K562 (cell line): ENCODE measurements around the gene KDM2A. TPM values are rescaled to one million over a fixed set of nuclear protein-coding genes. Genes with fewer than 3 reads are reported as not detected.

ENCODE experiments used
- BHLHE40 ChIP-seq: IDR thresholded peaks from 2 replicates; pipeline ENCODE4 v1.6.1; 2011; ENCODE audit warnings: low read length, improper control_type of control experiment
- CBFB ChIP-seq: sonication (generic); formaldehyde crosslinking; IDR thresholded peaks from 2 replicates; pipeline ENCODE4 v1.4.0; 2020; ENCODE audit warnings: mild to moderate bottlenecking, missing genetic modification reagents
- MTA3 ChIP-seq: fragments of 450-650 bp; formaldehyde crosslinking; IDR thresholded peaks from 2 replicates; pipeline ENCODE4 v1.6.1; 2017; ENCODE audit warnings: mild to moderate bottlenecking, borderline replicate concordance
- NFATC3 ChIP-seq: fragments of 450-650 bp; IDR thresholded peaks from 2 replicates; pipeline ENCODE4 v1.6.1; 2017; ENCODE audit warnings: mild to moderate bottlenecking
- PCBP1 ChIP-seq: fragments of 200-400 bp; formaldehyde crosslinking; IDR thresholded peaks from 2 replicates; pipeline ENCODE4 v1.6.1; 2018; ENCODE audit warnings: mild to moderate bottlenecking, low read depth, low read length; ENCODE audit not compliant: poor library complexity, severe bottlenecking
- TEAD1 ChIP-seq, 2 experiments: fragments of 450-650 bp in 1 of 2; sonication (generic) in 1 of 2; formaldehyde crosslinking; IDR thresholded peaks; 2 replicates each; pipeline versions ENCODE4 v1.4.0 to v1.8.0; 2020 to 2022; ENCODE audit warnings: mild to moderate bottlenecking in 2 of 2, missing genetic modification reagents in 1 of 2
- ZNF12 ChIP-seq: sonication (generic); formaldehyde crosslinking; IDR thresholded peaks from 2 replicates; pipeline ENCODE4 v1.4.0; 2020; ENCODE audit warnings: mild to moderate bottlenecking, missing genetic modification reagents
- ZNF707 ChIP-seq: fragments of 250-450 bp; sonication (Bioruptor Pico); conservative IDR thresholded peaks from 2 replicates; pipeline ENCODE4 v1.8.0; 2022; ENCODE audit warnings: inconsistent platforms, mild to moderate bottlenecking, moderate library complexity
- polyA plus RNA-seq, 8 experiments: library from polyadenylated mRNA; depleted of rRNA in 4 of 8; stranded (reverse) in 5 of 8; unstranded in 3 of 8; fragments of >200 nt; fragmentation: Nextera tagmentation in 2 of 8; fragmentation: Illumina TruSeq in 1 of 8; extraction: Ambion mirVana in 2 of 8; extraction: Trizol in 1 of 8; gene quantifications; 2 replicates each; pipeline versions ENCODE4 v1.2.1 to v1.2.3, GENCODE V29; 2011 to 2014; ENCODE audit warnings: inconsistent platforms in 1 of 8, missing spikeins in 1 of 8
- total RNA-seq, 7 experiments: library from RNA; depleted of rRNA in 6 of 7; stranded (reverse); fragments of >200 nt in 6 of 7; fragmentation: Illumina TruSeq in 2 of 7; extraction: Trizol in 2 of 7; gene quantifications; 2 replicates each; pipeline versions ENCODE4 v1.2.1 to v1.2.3, GENCODE V29; 2011 to 2021; ENCODE audit warnings: low replicate concordance in 1 of 7
- TF ChIP-seq, protein P1 (sequence below): sonication (generic); formaldehyde crosslinking; IDR thresholded peaks from 2 replicates; pipeline ENCODE4 v1.9.0; 2022; ENCODE audit warnings: mild to moderate bottlenecking, missing genetic modification reagents
- TF ChIP-seq, protein P2 (sequence below): sonication (generic); formaldehyde crosslinking; IDR thresholded peaks from 2 replicates; pipeline ENCODE4 v1.9.0; 2022; ENCODE audit warnings: mild to moderate bottlenecking, missing genetic modification reagents
- TF ChIP-seq, protein P3 (sequence below): sonication (generic); formaldehyde crosslinking; IDR thresholded peaks from 2 replicates; pipeline ENCODE4 v1.8.1; 2023; ENCODE audit warnings: mild to moderate bottlenecking, missing genetic modification reagents
- TF ChIP-seq, protein P4 (sequence below): fragments of 250-450 bp; sonication (Bioruptor Pico); IDR thresholded peaks from 2 replicates; pipeline ENCODE4 v1.4.0; 2020; ENCODE audit warnings: mild to moderate bottlenecking, moderate library complexity, borderline replicate concordance

The KDM2A gene
- total and polyA plus RNA-seq, 9 of the 15 experiments (the other 6 are each of a cell fraction or from before 2014, with no cell fraction given), result 5.0 to 39.3 (median 21.3) TPM

DNA sequence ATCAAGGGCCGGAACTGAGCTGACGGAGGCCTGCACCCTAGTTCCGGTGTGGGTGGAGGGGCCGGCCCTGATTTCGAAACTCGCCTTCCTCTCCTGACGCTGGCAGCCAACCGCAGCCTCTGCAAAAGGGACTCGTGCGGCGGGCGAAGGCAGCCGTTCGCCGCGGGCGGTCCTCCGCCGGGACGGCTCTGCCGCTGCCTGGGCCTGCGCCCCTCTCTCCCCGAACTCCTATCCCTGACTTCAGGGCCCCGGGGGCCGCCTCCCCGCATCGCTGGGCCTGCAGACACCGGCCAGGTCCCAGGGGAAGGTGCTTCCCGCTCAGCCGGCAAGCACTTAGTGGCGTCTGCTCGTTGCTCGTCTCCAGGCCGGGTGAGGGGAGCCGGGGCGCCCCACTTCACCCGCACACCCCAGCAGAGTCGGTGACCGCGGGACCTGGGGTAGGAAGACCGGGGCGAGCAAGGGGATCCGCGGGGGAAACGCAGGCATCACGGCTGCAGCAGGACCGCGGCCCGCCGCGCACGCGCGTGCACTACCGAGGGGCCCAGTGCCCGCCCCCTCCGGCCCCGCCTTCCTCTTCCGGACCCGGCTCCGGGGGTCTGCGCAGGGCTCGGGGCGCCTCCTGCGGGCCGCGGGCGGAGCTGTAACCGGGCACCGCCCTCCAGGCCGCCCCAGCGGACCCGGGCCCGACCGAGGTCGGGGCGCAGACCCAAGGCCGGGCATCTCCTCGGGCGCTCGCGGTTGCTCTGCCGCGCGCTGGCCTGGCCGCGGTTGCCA is 169.6 kb downstream of the KDM2A start (continued):
- peak; percentile 75 for TF ChIP-seq PCBP1
- TF ChIP-seq MTA3, result peak; percentile 74; the same call in 1 of the 2 replicates
- TF ChIP-seq ZNF707, result no peak
- TF ChIP-seq BHLHE40, result peak; percentile 76
- no peak; the same call in 1 of the 2 replicates for TF ChIP-seq ZNF12 (CRISPR knock-in tag)
- TF ChIP-seq, protein P1, sequence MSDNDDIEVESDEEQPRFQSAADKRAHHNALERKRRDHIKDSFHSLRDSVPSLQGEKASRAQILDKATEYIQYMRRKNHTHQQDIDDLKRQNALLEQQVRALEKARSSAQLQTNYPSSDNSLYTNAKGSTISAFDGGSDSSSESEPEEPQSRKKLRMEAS, result peak; percentile 81
- TF ChIP-seq, protein P2, sequence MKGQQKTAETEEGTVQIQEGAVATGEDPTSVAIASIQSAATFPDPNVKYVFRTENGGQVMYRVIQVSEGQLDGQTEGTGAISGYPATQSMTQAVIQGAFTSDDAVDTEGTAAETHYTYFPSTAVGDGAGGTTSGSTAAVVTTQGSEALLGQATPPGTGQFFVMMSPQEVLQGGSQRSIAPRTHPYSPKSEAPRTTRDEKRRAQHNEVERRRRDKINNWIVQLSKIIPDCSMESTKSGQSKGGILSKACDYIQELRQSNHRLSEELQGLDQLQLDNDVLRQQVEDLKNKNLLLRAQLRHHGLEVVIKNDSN (CRISPR knock-in tag), result 0 out of 2 replicates have a peak, but pooled peaks have one; percentile 2
- TF ChIP-seq, protein P3, sequence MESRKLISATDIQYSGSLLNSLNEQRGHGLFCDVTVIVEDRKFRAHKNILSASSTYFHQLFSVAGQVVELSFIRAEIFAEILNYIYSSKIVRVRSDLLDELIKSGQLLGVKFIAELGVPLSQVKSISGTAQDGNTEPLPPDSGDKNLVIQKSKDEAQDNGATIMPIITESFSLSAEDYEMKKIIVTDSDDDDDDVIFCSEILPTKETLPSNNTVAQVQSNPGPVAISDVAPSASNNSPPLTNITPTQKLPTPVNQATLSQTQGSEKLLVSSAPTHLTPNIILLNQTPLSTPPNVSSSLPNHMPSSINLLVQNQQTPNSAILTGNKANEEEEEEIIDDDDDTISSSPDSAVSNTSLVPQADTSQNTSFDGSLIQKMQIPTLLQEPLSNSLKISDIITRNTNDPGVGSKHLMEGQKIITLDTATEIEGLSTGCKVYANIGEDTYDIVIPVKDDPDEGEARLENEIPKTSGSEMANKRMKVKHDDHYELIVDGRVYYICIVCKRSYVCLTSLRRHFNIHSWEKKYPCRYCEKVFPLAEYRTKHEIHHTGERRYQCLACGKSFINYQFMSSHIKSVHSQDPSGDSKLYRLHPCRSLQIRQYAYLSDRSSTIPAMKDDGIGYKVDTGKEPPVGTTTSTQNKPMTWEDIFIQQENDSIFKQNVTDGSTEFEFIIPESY (CRISPR knock-in tag), result no peak
- TF ChIP-seq, protein P4, sequence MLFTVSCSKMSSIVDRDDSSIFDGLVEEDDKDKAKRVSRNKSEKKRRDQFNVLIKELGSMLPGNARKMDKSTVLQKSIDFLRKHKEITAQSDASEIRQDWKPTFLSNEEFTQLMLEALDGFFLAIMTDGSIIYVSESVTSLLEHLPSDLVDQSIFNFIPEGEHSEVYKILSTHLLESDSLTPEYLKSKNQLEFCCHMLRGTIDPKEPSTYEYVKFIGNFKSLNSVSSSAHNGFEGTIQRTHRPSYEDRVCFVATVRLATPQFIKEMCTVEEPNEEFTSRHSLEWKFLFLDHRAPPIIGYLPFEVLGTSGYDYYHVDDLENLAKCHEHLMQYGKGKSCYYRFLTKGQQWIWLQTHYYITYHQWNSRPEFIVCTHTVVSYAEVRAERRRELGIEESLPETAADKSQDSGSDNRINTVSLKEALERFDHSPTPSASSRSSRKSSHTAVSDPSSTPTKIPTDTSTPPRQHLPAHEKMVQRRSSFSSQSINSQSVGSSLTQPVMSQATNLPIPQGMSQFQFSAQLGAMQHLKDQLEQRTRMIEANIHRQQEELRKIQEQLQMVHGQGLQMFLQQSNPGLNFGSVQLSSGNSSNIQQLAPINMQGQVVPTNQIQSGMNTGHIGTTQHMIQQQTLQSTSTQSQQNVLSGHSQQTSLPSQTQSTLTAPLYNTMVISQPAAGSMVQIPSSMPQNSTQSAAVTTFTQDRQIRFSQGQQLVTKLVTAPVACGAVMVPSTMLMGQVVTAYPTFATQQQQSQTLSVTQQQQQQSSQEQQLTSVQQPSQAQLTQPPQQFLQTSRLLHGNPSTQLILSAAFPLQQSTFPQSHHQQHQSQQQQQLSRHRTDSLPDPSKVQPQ, result no peak
- peak; percentile 47; the same call in 1 of the 2 replicates for TF ChIP-seq CBFB
- no peak for TF ChIP-seq NFATC3
- TF ChIP-seq TEAD1 (CRISPR knock-in tag; IDR thresholded peaks at IDR 0.05), result peak in 1 of 2 experiments; percentile 74; a peak in 1 of 4 replicates
